ENCODE measurements around the gene CALHM2.

Gene CALHM2

GRCh38 chr10:103448746-103449145 is 3.4 kb downstream of the CALHM2 start:
- H3K4me3 Mint-ChIP-seq = no peak overlapping the region

GRCh38 chr10:103447187-103447586 is 5.0 kb downstream of the CALHM2 start:
- H3K36me3 Mint-ChIP-seq (ENCODE audit: low read depth) = peaks cover 63% of the 10 kb centered on the region
- no peaks in the 10 kb centered on the region for H3K27me3 Mint-ChIP-seq
- H3K9me3 Mint-ChIP-seq = no peaks in the 10 kb centered on the region
- H3K4me1 Mint-ChIP-seq (ENCODE audit: low read depth) = peaks cover 27% of the 10 kb centered on the region
- no peak overlapping the region for H3K27ac Mint-ChIP-seq
- H3K4me3 Mint-ChIP-seq = no peak overlapping the region

More at GRCh38 chr10:103448746-103449145, 3.4 kb downstream of the CALHM2 start:
- H3K27ac Mint-ChIP-seq = peak overlapping the region; percentile 53
- H3K9me3 Mint-ChIP-seq = no peaks in the 10 kb centered on the region
- H3K27me3 Mint-ChIP-seq = no peaks in the 10 kb centered on the region
- peaks cover 52% of the 10 kb centered on the region for H3K36me3 Mint-ChIP-seq (ENCODE audit: low read depth)
- H3K4me1 Mint-ChIP-seq (ENCODE audit: low read depth) = peaks cover 36% of the 10 kb centered on the region

GRCh38 chr10:103445767-103446567 is 6.2 kb downstream of the CALHM2 start:
- Mint-ChIP-seq H3K4me3 (no peak overlapping the region), H3K9me3 (no peaks in the 10 kb centered on the region), H3K36me3 (ENCODE audit: low read depth) (peaks cover 68% of the 10 kb centered on the region), H3K27me3 (no peaks in the 10 kb centered on the region), H3K27ac (peak overlapping the region; percentile 22), H3K4me1 (ENCODE audit: low read depth) (peaks cover 21% of the 10 kb centered on the region)

- Mint-ChIP-seq H3K4me1 (ENCODE audit: low read depth) (peaks cover 15% of the 10 kb centered on the region), H3K27me3 (no peaks in the 10 kb centered on the region), H3K27ac (no peak overlapping the region), H3K4me3 (no peak overlapping the region), H3K9me3 (no peaks in the 10 kb centered on the region), H3K36me3 (ENCODE audit: low read depth) (peaks cover 73% of the 10 kb centered on the region)
Observed at GRCh38 chr10:103445366-103445765, 6.8 kb downstream of the CALHM2 start.

- Mint-ChIP-seq H3K36me3 (ENCODE audit: low read depth) (peaks cover 80% of the 10 kb centered on the region), H3K4me3 (no peak overlapping the region), H3K27me3 (no peaks in the 10 kb centered on the region), H3K27ac (no peak overlapping the region), H3K4me1 (ENCODE audit: low read depth) (peaks cover 10% of the 10 kb centered on the region), H3K9me3 (no peaks in the 10 kb centered on the region)
Observed at GRCh38 chr10:103444478-103444877, 7.7 kb downstream of the CALHM2 start.

GRCh38 chr10:103443475-103444185 is 8.5 kb downstream of the CALHM2 start:
- Mint-ChIP-seq H3K4me3 (no peak overlapping the region), H3K36me3 (ENCODE audit: low read depth) (peaks cover 77% of the 10 kb centered on the region), H3K27me3 (no peaks in the 10 kb centered on the region), H3K9me3 (no peaks in the 10 kb centered on the region), H3K27ac (no peak overlapping the region), H3K4me1 (ENCODE audit: low read depth) (peaks cover 2% of the 10 kb centered on the region)

GRCh38 chr10:103442031-103442461 is 10.1 kb downstream of the CALHM2 start:
- H3K27ac Mint-ChIP-seq = no peak overlapping the region
- H3K9me3 Mint-ChIP-seq = no peaks in the 10 kb centered on the region
- no peaks in the 10 kb centered on the region for H3K4me1 Mint-ChIP-seq (ENCODE audit: low read depth)
- peaks cover 79% of the 10 kb centered on the region for H3K36me3 Mint-ChIP-seq (ENCODE audit: low read depth)
- no peak overlapping the region for H3K4me3 Mint-ChIP-seq
- H3K27me3 Mint-ChIP-seq = no peaks in the 10 kb centered on the region

GRCh38 chr10:103441611-103442010 is 10.6 kb downstream of the CALHM2 start:
- Mint-ChIP-seq H3K36me3 (ENCODE audit: low read depth) (peaks cover 80% of the 10 kb centered on the region), H3K9me3 (no peaks in the 10 kb centered on the region), H3K4me3 (no peak overlapping the region), H3K27me3 (no peaks in the 10 kb centered on the region), H3K27ac (no peak overlapping the region), H3K4me1 (ENCODE audit: low read depth) (no peaks in the 10 kb centered on the region)

- no peaks in the 10 kb centered on the region for H3K4me1 Mint-ChIP-seq (ENCODE audit: low read depth)
- H3K36me3 Mint-ChIP-seq (ENCODE audit: low read depth) = peaks cover 81% of the 10 kb centered on the region
- H3K27me3 Mint-ChIP-seq = no peaks in the 10 kb centered on the region
- no peak overlapping the region for H3K27ac Mint-ChIP-seq
- H3K9me3 Mint-ChIP-seq = no peaks in the 10 kb centered on the region
- H3K4me3 Mint-ChIP-seq = no peak overlapping the region
Observed at GRCh38 chr10:103441206-103441605, 11.0 kb downstream of the CALHM2 start.

GRCh38 chr10:103440416-103440815 is 11.8 kb downstream of the CALHM2 start:
- H3K27me3 Mint-ChIP-seq = no peaks in the 10 kb centered on the region
- no peak overlapping the region for H3K27ac Mint-ChIP-seq
- H3K36me3 Mint-ChIP-seq (ENCODE audit: low read depth) = peaks cover 80% of the 10 kb centered on the region
- no peak overlapping the region for H3K4me3 Mint-ChIP-seq
- H3K4me1 Mint-ChIP-seq (ENCODE audit: low read depth) = no peaks in the 10 kb centered on the region
- no peaks in the 10 kb centered on the region for H3K9me3 Mint-ChIP-seq

- no peaks in the 10 kb centered on the region for H3K9me3 Mint-ChIP-seq
- no peaks in the 10 kb centered on the region for H3K27me3 Mint-ChIP-seq
- no peaks in the 10 kb centered on the region for H3K4me1 Mint-ChIP-seq (ENCODE audit: low read depth)
- H3K4me3 Mint-ChIP-seq = no peak overlapping the region
- peaks cover 78% of the 10 kb centered on the region for H3K36me3 Mint-ChIP-seq (ENCODE audit: low read depth)
- H3K27ac Mint-ChIP-seq = no peak overlapping the region
Observed at GRCh38 chr10:103439776-103440175, 12.4 kb downstream of the CALHM2 start.

- no peak overlapping the region for H3K4me3 Mint-ChIP-seq
- H3K9me3 Mint-ChIP-seq = no peaks in the 10 kb centered on the region
- peaks cover 78% of the 10 kb centered on the region for H3K36me3 Mint-ChIP-seq (ENCODE audit: low read depth)
- peaks cover 10% of the 10 kb centered on the region for H3K4me1 Mint-ChIP-seq (ENCODE audit: low read depth)
- no peak overlapping the region for H3K27ac Mint-ChIP-seq
- no peaks in the 10 kb centered on the region for H3K27me3 Mint-ChIP-seq
Observed at GRCh38 chr10:103433858-103434257, 18.3 kb downstream of the CALHM2 start.

- no peaks in the 10 kb centered on the region for H3K9me3 Mint-ChIP-seq
- peaks cover 81% of the 10 kb centered on the region for H3K36me3 Mint-ChIP-seq (ENCODE audit: low read depth)
- H3K27ac Mint-ChIP-seq = no peak overlapping the region
- H3K4me3 Mint-ChIP-seq = no peak overlapping the region
- H3K4me1 Mint-ChIP-seq (ENCODE audit: low read depth) = peaks cover 30% of the 10 kb centered on the region
- H3K27me3 Mint-ChIP-seq = no peaks in the 10 kb centered on the region
Observed at GRCh38 chr10:103431902-103432301, 20.3 kb downstream of the CALHM2 start.

GRCh38 chr10:103429647-103430046 is 22.5 kb downstream of the CALHM2 start:
- Mint-ChIP-seq H3K4me3 (no peak overlapping the region), H3K27ac (no peak overlapping the region), H3K36me3 (ENCODE audit: low read depth) (peaks cover 81% of the 10 kb centered on the region), H3K27me3 (no peaks in the 10 kb centered on the region), H3K4me1 (ENCODE audit: low read depth) (peaks cover 30% of the 10 kb centered on the region), H3K9me3 (no peaks in the 10 kb centered on the region)

GRCh38 chr10:103428989-103429643 is 23.1 kb downstream of the CALHM2 start:
- H3K27me3 Mint-ChIP-seq = no peaks in the 10 kb centered on the region
- H3K36me3 Mint-ChIP-seq (ENCODE audit: low read depth) = peaks cover 85% of the 10 kb centered on the region
- no peak overlapping the region for H3K4me3 Mint-ChIP-seq
- H3K4me1 Mint-ChIP-seq (ENCODE audit: low read depth) = peaks cover 30% of the 10 kb centered on the region
- H3K27ac Mint-ChIP-seq = no peak overlapping the region
- no peaks in the 10 kb centered on the region for H3K9me3 Mint-ChIP-seq
